ENCODE measurements around the gene C1orf52. TPM values are rescaled to one million over a fixed set of nuclear protein-coding genes. Genes with fewer than 3 reads are reported as not detected.

C1orf52 gene
- total and polyA plus RNA-seq, 9 of the 15 experiments (the other 6 are each of a cell fraction or from before 2014, with no cell fraction given), result 17.0 to 38.5 (median 33.0) TPM

- no peak for TF ChIP-seq MBD1 (CRISPR knock-in tag; IDR thresholded peaks at IDR 0.05)
- TF ChIP-seq ZNF511 (CRISPR knock-in tag; IDR thresholded peaks at IDR 0.05), result no peak
- TF ChIP-seq POLR2G (IDR thresholded peaks at IDR 0.05; ENCODE audit: low read depth, low read length), result no peak
- no peak for TF ChIP-seq PREB (CRISPR knock-in tag; IDR thresholded peaks at IDR 0.05)
Measured at GRCh38 chr1:85296980-85297379, 37.5 kb upstream of the C1orf52 start (continued).

GRCh38 chr1:85295654-85296053 is 36.2 kb upstream of the C1orf52 start:
- DNase-seq (ENCODE audit: extremely low read depth in 1 of 4, low spot score in 3 of 4) (no peak), FAIRE-seq (no peak), ATAC-seq (no peak)
- in situ Hi-C loops (cut with MboI) (no loop called here), intact Hi-C loops (cut with micrococcal nuclease) (no loop called here)
- no peak overlapping the region for H2AFZ ChIP-seq (ENCODE audit: low read depth, low read length)
- CTCF ChIA-PET (ENCODE audit: low intra/inter-chr PET ratio), result no interaction called here
- no peaks in the 10 kb centered on the region for H4K20me1 ChIP-seq (replicated peaks; ENCODE audit: control insufficient read depth, insufficient read depth, low read length)
- H3K4me2 ChIP-seq (ENCODE audit: insufficient read depth, low read length), result no peak overlapping the region
- WGBS (ENCODE audit: insufficient coverage, low coverage, missing lambda C conversion rate), result 15% methylated on average over 4 of the region's 4 CpGs
- no peaks in the 10 kb centered on the region for H3K79me2 ChIP-seq (ENCODE audit: control insufficient read depth, insufficient read depth, low read length)
- POLR2A ChIA-PET, result no interaction called here
- H3K4me1 ChIP-seq (replicated peaks in 1 of 2; ENCODE audit: control insufficient read depth in 2 of 2, insufficient read depth in 2 of 2, low read length in 2 of 2), result no peaks in the 10 kb centered on the region
- H3K9me1 ChIP-seq (ENCODE audit: control insufficient read depth, insufficient read depth, low read length), result no peaks in the 10 kb centered on the region
- H3K9me3 ChIP-seq (replicated peaks; ENCODE audit: control insufficient read depth, insufficient read depth, low read depth, low read length), result no peaks in the 10 kb centered on the region
- no peak overlapping the region for H3K4me3 ChIP-seq
- no peak overlapping the region for H3K9ac ChIP-seq (ENCODE audit: insufficient read depth in 1 of 2, low read depth in 2 of 2, low read length in 2 of 2)
- no peak overlapping the region for H3K27ac ChIP-seq (ENCODE audit: extremely low read depth, low read depth, low read length)
- H3K27me3 ChIP-seq (ENCODE audit: control insufficient read depth in 2 of 2, insufficient read depth in 2 of 2, low read length in 2 of 2), result peaks cover 0 to 12% of the 10 kb centered on the region in 2 experiments; a peak in 3 of 5 replicates
- BruUV-seq (replicated peaks), result no TSS peak
- no peaks in the 10 kb centered on the region for H3K36me3 ChIP-seq (ENCODE audit: control insufficient read depth, insufficient read depth, low read length)
- TF ChIP-seq MEF2A (IDR thresholded peaks at IDR 0.05; ENCODE audit: control insufficient read depth, low read depth, low read length) (no peak), NFIX (CRISPR knock-in tag; IDR thresholded peaks at IDR 0.05; ENCODE audit: low read depth) (no peak), NCOA4 (IDR thresholded peaks at IDR 0.05; ENCODE audit: partially characterized antibody) (no peak), E2F6 (IDR thresholded peaks at IDR 0.05; ENCODE audit: borderline replicate concordance in 1 of 2, extremely low read depth in 1 of 2, insufficient read depth in 1 of 2, insufficient read length in 1 of 2, low read depth in 1 of 2, low read length in 1 of 2, poor library complexity in 1 of 2, severe bottlenecking in 1 of 2) (no peak), TRIM25 (IDR thresholded peaks at IDR 0.05; ENCODE audit: borderline replicate concordance) (no peak), CEBPB (tag; IDR thresholded peaks at IDR 0.05) (no peak), E2F5 (CRISPR knock-in tag; IDR thresholded peaks at IDR 0.05) (no peak)
